Hematopoietic multipotent progenitor cell treated with erythropoietin and hydrocortisone succinate and interleukin-3 and kit ligand, for 6 days (in vitro differentiated cells): ENCODE results near the gene NDE1.
"Not testable (repeated sequence)": the region's sequence is repeated elsewhere in the genome, so short reads cannot be mapped to it uniquely, and the experiment has no call there.

ENCODE experiments used
- DNase-seq: peaks from one replicate; pipeline ENCODE4 v3.0.0-alpha.2; 2015

NDE1 gene

GRCh38 chr16:15621456-15621855 lies 28.6 kb upstream of the NDE1 start:
- DNase-seq = no peak

GRCh38 chr16:15621889-15622288 lies 28.2 kb upstream of the NDE1 start:
- DNase-seq = no peak

- no peak for DNase-seq
Observed at GRCh38 chr16:15631730-15632409, 18.2 kb upstream of the NDE1 start.

- DNase-seq = no peak
Observed at GRCh38 chr16:15635926-15636325, 14.1 kb upstream of the NDE1 start.

GRCh38 chr16:15636392-15636873 lies 13.6 kb upstream of the NDE1 start:
- DNase-seq = no peak

DNA sequence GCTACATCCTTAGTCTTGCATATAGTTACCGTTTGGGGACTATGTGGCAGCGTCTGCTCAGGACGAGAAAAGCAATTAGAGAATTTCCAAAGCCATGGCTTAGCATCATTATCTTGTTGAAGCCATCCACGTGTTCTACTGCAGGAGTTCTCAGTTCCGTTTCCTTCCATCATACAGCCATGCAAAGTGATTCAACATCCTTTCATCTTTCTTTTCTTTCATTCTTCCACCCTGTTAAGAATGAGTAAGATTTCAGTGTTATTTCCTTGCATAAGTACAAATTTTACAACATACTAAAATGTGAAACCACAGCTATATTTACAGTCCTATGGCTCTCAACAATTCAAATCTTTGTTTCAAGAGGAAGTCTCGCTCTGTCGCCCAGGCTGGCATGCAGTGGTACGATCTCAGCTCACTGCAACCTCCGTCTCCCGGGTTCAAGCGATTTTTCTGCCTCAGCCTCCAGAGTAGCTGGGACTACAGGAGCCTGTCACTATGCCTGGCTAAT lies 10.9 kb upstream of the NDE1 start:
- DNase-seq = no peak

DNA sequence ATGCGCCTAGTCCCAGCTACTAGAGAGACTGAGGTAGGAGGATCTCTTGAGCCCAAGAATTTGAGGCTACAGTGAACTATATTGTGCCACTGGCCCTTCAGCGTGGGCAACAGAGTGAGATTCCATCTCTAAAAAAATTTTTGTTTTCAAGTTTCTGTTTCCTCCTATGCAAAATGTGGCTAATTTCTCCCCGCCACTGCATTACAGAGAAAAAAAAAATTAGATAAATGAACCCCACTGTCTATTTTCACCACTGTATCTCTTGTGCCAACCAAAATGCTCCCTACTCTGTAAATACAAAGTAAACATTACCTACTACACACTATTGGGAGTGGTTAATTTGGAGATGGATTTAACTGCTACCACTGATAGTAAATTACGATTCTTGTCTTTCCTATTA lies 9.1 kb upstream of the NDE1 start:
- no peak for DNase-seq

DNA sequence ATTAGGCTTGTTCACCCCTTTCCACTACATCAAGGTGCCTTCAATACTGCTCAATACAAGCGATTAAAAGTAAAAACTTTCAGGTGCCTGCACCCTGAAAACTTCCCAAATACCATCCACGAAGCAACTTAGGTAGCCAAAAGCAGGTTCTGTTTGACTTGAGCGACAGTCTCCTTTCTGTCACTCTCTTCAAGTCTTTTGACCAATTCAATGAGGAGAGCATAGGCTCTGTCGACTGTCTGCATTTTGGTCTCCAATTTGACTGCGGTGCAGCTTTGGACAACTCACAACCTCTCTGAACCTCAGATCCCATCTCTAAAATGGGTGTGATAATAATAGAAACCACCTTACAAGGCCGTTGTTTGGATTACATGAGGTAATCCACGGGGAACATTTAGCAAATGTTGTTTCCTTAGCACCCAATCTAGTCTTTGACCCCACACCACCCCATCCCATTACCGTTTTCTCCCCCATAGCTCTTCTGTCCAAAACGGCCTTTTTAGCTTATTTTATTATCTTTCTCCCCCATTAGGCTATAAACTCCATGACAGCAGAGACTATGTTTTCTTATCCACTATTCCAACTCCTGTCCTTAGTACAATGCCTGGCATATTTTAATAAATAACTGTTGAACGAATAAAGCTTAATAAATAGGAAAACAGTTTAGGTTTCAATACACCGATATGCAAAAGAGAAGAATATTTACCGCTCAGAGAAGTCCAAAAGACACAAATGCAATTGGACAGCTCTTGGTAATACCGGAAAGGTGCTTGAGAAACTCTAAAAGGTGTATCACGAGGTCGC lies 8.1 kb upstream of the NDE1 start:
- peak; percentile 25 for DNase-seq

DNA sequence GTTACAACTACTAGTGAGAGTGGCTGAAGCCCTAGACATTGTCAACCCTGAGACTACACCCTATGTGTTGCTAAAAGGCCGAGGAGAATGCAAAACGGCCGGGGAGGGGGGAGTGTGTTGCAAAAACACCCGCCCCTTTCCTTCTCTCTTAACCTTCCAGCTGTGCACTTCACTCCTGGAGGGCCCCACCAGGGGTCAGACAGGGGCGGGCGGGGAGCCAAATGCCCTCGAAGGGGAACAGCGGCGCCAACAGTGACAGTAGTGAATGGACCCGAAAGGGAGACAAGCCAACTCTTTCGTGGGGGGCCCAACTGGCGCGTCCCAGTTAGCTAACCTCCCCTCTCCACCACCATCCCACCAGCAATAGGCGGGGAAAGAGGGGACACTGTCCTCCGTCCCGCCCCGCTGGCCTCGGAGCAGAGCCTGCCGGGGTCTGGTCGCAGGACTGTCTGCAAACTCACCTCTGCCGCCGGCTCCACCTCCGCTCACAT lies 7.4 kb upstream of the NDE1 start:
- peak; percentile 94 for DNase-seq

- DNase-seq = peak; percentile 97
Observed at GRCh38 chr16:15643048-15643945, 6.7 kb upstream of the NDE1 start, which contains the start of gene MARF1. MARF1 (minus strand) TSS chr16:15643154; CDS start chr16:15639233, 3,921 bp downstream.

DNA sequence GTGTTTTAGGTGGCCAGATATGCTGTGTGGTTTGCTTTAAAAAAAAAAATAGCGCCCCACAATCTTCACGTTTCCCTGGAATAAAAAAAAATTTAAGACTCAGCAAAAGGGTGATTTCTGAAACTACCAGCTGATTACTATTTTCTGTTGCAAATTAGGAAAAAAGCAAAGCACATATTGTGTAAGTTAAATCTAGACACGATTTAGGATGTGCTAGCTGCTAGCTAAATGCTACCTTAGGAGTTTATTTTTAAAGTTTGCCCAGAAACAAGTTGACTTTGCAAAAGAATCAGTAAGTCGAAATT lies 6.1 kb upstream of the NDE1 start:
- no peak for DNase-seq

GRCh38 chr16:15644267-15644961 lies 5.6 kb upstream of the NDE1 start:
- DNase-seq = no peak

- DNase-seq = peak; percentile 78
Observed at GRCh38 chr16:15644962-15645465, 5.0 kb upstream of the NDE1 start.

DNA sequence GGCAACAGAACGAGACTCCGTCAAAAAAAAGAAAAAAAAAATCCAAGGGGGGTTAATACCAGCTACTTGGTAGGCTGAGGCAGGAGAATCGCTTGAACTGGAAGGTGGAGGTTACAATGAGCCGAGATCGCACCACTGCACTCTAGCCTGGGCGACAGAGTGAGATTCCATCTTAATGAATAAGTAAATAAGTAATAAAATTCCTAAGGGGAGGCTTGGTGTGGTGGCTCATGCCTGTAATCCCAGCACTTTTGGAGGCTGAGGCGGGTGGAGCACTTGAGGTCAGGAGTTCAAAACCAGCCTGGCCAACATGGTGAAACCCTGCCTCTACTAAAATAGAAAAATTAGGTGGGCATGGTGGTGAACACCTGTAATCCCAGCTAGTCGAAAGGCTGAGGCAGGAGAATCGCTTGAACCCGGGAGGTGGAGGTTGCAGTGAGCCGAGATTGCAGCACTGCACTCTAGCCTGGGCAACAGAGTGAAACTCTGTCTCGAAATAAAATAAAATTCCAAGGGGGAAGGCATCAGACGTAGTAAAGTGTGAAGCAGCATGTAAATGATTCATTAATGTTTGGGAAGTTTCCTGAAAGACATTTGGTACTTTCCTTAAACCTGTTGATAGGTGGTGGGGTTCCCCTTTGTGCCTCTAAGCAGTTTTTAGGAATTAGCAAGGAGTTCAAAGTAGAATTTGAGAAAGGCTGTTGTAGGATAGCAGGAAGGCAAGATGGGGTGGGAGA lies 3.3 kb upstream of the NDE1 start:
- not testable (repeated sequence) for DNase-seq

- peak; percentile 32 for DNase-seq
Observed at GRCh38 chr16:15647294-15648014, 2.6 kb upstream of the NDE1 start.

GRCh38 chr16:15648135-15648730 lies 1.8 kb upstream of the NDE1 start:
- no peak for DNase-seq

- DNase-seq = not testable (repeated sequence)
Observed at GRCh38 chr16:15649311-15649710, 734 bp upstream of the NDE1 start.

DNA sequence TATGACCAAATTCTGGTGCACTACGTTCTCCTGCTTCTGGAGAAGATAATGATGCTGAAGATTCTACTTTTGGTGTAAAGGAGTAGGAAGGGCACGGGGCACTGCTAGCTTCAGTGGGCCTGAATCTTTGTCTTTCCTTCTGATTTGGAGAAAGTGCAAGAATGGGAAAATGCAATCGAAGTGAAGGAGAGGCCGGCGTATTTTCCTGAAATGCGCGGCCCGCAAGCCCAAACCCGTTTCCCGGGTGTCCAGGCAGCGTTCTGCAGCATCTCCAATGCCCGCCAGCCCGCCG lies 372 bp upstream of the NDE1 start:
- no peak for DNase-seq

GRCh38 chr16:15650698-15651171 lies 690 bp downstream of the NDE1 start:
- peak; percentile 67 for DNase-seq

DNA sequence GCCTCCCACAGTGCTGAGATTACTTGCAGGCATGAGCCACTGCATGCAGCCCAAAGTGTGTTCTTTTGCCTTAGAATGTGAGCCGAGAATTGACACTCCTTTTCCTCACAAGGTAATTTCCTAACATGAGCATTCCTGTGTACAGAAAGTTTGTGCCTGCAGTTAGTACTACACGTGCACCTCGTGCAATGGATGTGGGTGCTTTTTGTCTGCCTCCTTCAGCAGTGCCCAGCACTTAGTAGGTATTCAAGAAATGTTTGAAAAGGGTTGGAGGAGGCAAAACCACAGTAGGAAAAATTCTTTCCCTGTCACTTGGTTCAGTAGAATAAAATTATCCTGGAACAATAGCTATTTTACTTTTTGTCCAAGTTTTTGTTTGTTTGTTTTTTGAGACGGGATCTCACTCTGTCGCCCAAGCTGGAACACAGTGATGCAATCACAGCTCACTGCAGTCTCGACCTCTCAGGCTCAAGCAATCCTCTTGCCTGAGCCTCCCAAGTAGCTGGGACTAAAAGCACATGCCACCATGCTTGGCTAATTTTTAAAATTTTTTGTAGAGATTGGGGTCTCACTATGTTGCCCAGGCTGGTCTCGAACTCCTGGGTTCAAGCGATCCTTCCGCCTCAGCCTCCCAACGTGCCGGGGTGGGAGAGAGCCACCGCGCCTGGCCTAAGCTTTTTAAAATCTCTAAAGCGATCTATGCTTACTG lies 2.4 kb downstream of the NDE1 start:
- DNase-seq = no peak
